NCI-H1436 treated with DMSO at 0.1 percent for 48 hours (cell line): Measurements from ENCODE around the gene ZBTB42.

Experiments
- DNase-seq: peaks from one replicate; lab custom pipeline; 2025; lab: John Stamatoyannopoulos, UW

The ZBTB42 gene

GRCh38 chr14:104769324-104770071 is 31.4 kb upstream of the ZBTB42 start:
- no peak for DNase-seq

GRCh38 chr14:104770072-104770579 is 30.8 kb upstream of the ZBTB42 start:
- no peak for DNase-seq

- DNase-seq: no peak
These were observed 30.0 kb upstream of the ZBTB42 start for GRCh38 chr14:104770851-104771272.

- DNase-seq: no peak
These were observed 29.5 kb upstream of the ZBTB42 start for GRCh38 chr14:104771374-104771773.

GRCh38 chr14:104771918-104772706 is 28.8 kb upstream of the ZBTB42 start:
- no peak for DNase-seq

- no peak for DNase-seq
These were observed 28.0 kb upstream of the ZBTB42 start for GRCh38 chr14:104772707-104773504.

- no peak for DNase-seq
These were observed 27.1 kb upstream of the ZBTB42 start for GRCh38 chr14:104773505-104774452.

- DNase-seq: no peak
These were observed 26.3 kb upstream of the ZBTB42 start for GRCh38 chr14:104774453-104775072.

- no peak for DNase-seq
These were observed 25.8 kb upstream of the ZBTB42 start for GRCh38 chr14:104775073-104775489.

- no peak for DNase-seq
These were observed 24.4 kb upstream of the ZBTB42 start for GRCh38 chr14:104776481-104776880.

GRCh38 chr14:104776961-104777807 is 23.7 kb upstream of the ZBTB42 start:
- DNase-seq: no peak

- no peak for DNase-seq
These were observed 23.1 kb upstream of the ZBTB42 start for GRCh38 chr14:104777808-104778249.

GRCh38 chr14:104778694-104779331 is 22.1 kb upstream of the ZBTB42 start:
- DNase-seq: no peak

GRCh38 chr14:104779776-104780512 is 21.0 kb upstream of the ZBTB42 start:
- no peak for DNase-seq

- DNase-seq: no peak
These were observed 20.3 kb upstream of the ZBTB42 start for GRCh38 chr14:104780513-104781030.

- no peak for DNase-seq
These were observed 19.4 kb upstream of the ZBTB42 start for GRCh38 chr14:104781271-104782077.

GRCh38 chr14:104782086-104782807 is 18.7 kb upstream of the ZBTB42 start:
- DNase-seq: no peak
